DLD1 (cell line): ENCODE data around the gene DSCAML1.

ENCODE experiments used
- in situ Hi-C: cut with HindIII; loops from 2 replicates; pipeline ENCODE4 v1.10.0; 2017; ENCODE audit warnings: low sequenced_read_pairs

DSCAML1 gene

DNA sequence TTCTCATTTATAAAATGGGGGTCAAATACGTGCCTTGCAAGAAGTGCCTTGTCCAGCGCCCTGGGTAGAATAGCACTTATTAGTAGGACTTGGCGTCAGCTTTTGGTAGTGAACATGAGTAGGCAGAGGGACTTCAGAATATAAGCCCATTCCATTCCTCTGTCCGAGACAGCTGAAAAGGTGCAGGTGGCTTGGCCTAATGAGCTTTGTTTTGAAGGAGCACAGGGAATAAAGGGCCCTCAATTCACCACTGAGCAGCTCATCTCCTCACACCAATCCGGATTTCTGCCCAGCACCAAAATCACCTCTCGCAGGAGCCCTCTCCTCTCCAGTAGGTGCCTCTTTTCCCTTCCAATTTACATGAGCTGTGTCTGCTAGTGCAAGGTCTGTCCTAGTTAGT, 91.2 kb downstream of the DSCAML1 start:
- in situ Hi-C loops: no loop called here

DNA sequence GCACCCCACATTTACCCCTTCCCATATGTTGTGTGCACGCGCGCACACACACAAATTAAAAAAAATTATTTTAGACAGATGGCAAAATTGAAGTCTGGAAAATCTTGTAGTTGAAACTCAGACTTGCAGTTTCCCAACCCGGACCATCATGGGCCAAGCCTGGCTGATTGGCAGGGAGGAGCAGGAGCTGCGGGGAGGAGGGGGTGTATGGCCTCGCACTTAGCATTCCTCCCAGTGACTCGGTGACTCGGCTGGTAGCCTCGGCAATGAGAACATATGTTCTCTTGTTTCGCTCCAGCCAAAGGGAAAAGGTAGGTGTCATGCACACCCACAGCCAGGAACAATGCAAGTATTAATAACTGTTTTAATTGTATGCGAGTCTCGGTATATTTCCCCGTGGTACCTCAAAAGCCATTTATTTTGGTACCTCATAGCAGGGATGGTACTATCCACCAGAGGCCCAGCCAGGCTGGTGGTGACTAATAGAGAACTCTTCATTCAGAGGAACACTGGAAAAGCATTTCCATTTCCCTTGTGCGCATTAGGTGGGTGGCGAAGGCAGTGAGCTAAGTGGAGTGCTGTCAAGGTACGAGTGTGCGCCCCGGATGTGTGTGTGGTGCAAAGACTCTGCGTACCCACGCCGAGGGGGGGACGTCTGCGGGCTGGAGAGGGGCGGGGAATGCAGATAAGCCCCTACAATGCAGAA, 92.5 kb downstream of the DSCAML1 start:
- in situ Hi-C loops: no loop called here

DNA sequence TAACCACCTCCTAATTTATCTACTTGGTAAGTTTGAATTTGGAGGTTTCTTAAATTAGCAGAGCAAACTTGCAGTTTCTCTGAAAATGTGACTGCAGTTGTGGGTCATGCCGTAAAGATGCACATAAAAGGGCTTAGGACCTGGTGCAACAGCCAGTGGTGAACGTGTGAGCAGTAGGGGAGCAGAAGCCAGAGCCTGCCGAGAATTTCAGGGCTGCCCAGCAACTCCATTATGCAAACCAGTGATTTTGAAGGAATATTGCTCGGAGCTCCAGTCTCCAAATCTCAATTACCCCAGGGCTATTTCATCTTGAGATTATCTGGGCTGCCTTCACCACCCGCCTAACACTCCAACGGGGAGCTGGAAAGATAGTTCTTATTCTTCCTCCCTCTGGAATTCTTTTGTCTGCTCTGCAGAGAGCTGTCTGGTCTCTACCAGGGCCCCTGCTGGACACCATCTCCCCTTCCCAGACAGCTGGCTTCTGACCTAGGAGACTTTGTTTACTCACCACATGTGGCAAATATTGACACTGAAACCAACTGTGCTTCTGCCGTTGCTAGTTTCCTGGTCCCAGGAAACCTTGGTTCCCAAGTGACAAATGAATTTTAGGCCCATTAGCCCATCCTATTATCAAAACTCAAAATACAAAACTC, 93.9 kb downstream of the DSCAML1 start:
- in situ Hi-C loops: no loop called here

DNA sequence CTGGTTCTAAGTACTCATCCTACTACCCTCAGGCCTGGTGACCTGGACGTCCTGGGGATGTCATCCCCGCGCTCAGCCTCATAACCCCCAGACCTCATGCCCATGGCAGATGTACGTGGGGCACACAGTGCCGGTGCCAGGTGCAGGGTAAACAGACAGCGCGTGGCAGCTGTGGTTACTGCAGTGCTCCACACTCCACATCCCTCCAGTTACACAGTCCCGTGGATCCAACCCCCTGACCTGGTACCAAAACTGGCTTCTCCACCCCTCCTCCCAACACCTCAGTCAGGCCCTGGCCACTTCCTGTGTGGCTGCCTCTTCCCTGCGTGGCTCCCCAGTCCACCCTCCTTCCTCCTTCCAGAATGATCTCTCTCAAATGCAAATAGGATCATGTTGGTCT, 95.2 kb downstream of the DSCAML1 start:
- in situ Hi-C loops: no loop called here

GRCh38 chr11:117700551-117700950, 96.5 kb downstream of the DSCAML1 start:
- in situ Hi-C loops: no loop called here

GRCh38 chr11:117697319-117697718, 99.7 kb downstream of the DSCAML1 start:
- in situ Hi-C loops: no loop called here

GRCh38 chr11:117696540-117696939, 100.5 kb downstream of the DSCAML1 start:
- in situ Hi-C loops: no loop called here

GRCh38 chr11:117693344-117693743, 103.7 kb downstream of the DSCAML1 start:
- in situ Hi-C loops: no loop called here

DNA sequence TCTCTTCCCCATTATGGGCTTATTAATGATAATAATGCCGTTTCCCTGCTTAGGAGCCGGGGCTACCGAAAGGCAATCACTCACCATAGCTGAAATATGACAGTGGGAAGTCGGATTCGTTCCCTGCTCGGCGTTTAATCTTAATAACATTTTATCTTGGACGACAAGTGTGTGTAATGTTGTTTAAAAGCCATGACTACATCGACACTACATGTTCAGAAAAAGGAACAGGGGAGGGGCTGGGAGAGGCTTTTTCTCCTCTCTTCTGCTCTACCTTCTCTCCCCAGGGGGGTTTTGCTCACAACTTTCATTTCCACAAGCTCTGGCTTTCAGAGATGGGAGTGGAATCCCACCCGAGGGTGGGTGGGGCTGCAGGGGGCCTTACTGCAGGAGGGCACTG, 105.5 kb downstream of the DSCAML1 start:
- in situ Hi-C loops: no loop called here

- in situ Hi-C loops: no loop called here
Measured at GRCh38 chr11:117691218-117691514, 105.8 kb downstream of the DSCAML1 start.

GRCh38 chr11:117690484-117691217, 106.4 kb downstream of the DSCAML1 start:
- in situ Hi-C loops: no loop called here

DNA sequence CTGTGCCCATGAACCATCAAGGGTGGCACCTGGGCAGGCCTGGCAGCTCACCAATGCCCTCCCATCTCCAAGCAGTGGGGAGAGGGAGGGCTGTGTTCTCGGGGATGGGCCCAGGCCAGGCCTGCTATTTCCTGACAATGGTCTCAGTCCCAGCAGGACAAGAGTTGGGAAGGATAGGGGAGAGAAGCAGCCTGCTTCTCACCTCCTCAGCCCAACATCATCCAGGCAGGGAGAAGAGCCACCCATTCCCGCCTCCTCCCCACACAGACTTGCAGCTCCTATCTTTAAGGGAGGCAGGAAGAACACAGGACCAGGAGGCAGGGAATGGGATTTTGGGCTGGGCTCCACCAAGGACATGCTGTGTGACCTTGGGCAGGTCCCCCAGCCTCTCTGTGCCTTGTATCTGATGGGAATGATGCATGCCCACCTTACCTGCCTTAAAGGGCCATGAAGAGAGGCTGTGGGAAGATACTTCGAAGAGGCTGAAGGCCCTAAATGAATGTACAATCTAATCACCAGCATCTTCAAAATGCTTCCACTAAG, 108.7 kb downstream of the DSCAML1 start:
- in situ Hi-C loops: no loop called here

DNA sequence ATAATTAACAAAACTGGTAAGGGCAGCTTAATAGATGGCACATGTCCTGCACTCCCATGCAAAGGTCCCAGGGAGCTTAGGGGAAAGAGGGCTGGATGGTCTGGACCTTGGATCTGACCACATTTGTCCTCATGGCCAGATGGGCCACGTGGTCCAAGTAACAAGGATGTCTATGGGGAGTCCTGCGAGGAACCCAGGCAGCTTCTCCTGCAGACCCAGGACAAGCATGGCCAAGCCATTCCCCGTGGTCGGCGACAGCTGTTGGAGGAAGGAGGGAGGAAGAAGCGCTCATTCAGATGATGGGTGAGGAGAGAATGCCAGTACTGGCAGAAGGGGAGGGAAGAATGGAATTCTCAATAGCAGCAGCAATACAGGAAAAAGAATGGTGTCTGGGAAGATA, 109.2 kb downstream of the DSCAML1 start:
- in situ Hi-C loops: no loop called here

DNA sequence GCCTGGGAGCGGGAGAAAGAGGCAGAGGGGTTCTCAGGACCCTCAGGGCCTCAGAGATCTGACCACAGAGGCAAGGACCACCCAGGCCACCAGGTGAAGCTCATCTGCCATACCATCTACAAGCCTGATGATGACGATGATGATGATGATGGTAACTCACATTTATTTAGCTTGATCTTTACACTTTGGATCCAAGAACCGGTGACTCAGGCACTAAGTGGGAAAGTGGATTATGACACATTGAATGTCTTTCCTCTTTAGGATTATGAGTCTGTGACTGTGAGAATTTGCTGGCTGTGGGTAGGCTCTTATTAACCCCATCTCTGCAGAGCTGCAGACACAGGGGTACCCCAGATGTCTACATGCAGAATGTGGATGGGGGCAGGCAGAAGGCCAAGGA, 110.3 kb downstream of the DSCAML1 start:
- in situ Hi-C loops: no loop called here

GRCh38 chr11:117685566-117685965, 111.5 kb downstream of the DSCAML1 start:
- in situ Hi-C loops: no loop called here

DNA sequence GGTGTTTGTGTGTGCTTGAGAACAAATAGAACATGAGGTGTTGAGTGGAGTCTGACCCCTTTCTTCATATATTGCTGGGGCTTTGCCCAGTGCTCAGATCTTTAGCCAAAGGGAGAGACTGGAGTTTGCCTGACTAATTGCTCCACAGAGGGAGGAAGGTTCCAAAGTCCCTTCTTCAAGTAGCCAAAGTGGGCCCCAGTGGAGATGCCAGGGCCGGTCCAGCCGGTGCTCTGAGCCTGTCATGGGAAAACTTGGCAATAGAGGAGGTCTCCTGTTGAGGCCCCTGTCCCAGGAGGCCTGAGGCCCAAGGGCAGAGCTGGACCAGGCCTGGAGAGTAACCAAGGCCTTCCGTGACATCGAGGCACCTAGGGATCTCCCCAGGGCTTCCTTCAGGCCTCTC, 112.3 kb downstream of the DSCAML1 start:
- in situ Hi-C loops: no loop called here

GRCh38 chr11:117684111-117684510, 112.9 kb downstream of the DSCAML1 start:
- in situ Hi-C loops: no loop called here

DNA sequence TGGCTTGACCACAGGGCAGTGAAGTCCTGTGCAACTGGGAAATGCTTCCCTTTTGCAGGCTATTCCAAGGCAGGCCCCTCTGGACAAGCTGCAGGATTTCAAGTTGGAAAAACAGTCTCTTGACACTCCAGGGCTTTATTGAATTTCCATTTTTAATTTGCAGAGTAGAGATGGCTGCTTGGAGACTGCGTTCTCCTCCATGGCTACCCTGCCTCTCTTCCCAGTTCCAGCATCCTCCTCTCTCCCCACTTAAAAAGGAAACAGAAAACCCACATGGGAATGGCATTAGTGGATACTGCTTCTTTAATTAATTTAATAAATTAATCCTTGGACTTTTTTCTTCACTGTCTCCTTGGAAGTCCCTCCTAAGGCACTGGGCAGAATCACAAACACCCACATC, 115.6 kb downstream of the DSCAML1 start:
- in situ Hi-C loops: no loop called here

DNA sequence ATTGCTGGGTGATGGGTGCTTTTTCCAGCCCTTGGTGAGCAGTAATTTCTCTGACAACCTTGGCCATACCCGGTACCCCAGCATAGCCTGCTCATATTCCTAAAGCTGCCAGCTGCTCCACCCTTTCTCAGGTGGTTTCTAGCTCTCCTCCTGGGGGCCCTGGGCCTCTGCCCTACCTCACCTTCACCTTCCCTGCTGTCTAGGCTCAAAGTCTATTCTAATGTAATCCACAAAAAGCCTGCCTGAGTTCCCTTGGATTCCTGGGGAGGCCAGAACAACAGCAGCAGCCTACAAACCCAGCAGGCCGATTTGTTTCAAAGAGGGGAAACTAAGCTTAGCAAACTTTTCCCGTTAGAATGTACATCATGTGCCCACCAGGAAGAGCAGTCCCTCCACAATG, 117.6 kb downstream of the DSCAML1 start:
- in situ Hi-C loops: no loop called here

DNA sequence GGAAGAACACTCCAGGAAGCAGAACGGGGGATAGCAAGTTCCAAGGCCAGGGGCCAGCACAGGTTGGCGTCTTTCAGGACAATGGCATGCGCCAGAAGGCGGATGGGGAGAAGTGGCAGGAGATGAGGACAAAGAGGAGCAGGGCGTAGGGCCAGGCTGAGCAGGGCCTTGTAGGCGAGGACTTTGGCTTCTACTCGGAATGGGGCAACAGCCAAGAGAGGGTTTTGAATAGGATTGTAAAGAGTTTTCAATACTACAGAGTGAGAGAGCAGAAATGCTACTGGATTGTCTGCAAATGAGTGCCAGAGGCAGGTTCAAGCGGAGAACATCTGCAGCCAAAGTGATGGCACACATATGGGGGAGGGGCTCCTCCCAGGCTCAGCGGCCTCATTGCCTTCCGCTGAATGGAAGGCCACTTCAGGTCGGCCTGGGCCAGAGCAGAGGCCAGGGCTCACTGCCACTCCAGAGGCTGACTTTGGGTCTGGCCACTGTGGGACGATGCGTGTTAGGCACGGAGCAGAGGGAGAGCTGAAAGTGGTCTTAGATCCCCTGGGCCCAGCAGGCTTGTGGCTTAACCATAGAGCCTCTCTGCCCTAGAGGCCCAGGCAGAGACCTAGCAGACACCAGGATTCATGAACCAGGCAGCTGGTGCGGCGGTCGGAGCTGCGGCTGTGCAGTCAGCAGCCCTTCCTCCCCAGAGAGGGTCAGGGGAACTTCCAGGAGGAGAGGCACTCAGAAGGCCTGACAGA, 118.2 kb downstream of the DSCAML1 start:
- in situ Hi-C loops: no loop called here

GRCh38 chr11:117677729-117678310, 119.2 kb downstream of the DSCAML1 start:
- in situ Hi-C loops: no loop called here
